ENCODE data around the gene ZDHHC3.

The ZDHHC3 gene

DNA sequence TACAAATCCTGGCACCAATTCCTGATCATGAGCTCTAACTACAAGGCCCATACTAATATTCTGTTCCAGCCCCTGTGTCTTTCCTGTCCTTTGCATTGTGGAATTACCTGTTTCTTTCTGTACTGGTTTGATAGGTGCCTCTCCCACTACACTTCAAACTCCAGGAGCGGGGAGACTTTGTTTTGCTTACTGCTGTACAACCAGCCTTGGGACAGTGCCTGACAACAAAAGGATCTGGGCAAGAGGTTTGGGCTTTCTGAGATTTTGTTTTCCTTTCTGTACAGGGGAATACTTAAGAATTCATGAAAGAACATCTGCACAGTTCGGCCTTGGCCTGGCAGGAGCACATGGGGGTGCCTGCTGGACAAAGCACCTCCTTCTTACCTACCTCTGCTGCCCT is 45.1 kb downstream of the ZDHHC3 start:
- Histone ChIP-seq H3K36me3 (ENCODE audit: control insufficient read depth, low read length) (peaks cover 35% of the 10 kb centered on the region), H3K4me2 (ENCODE audit: low read length) (no peak overlapping the region), H3K9me2 (replicated peaks; ENCODE audit: control insufficient read depth, low read length) (no peaks in the 10 kb centered on the region), H3F3A (ENCODE audit: control insufficient read depth, insufficient read depth) (no peaks in the 10 kb centered on the region), H3K4me1 (ENCODE audit: control insufficient read depth, low read length) (no peaks in the 10 kb centered on the region), H3K79me2 (ENCODE audit: control insufficient read depth, low read length) (no peaks in the 10 kb centered on the region), H3K27me3 (ENCODE audit: control insufficient read depth, low read length) (no peaks in the 10 kb centered on the region), H4K20me1 (ENCODE audit: control insufficient read depth, insufficient read depth, low read depth, low read length) (no peaks in the 10 kb centered on the region), H3K9me3 (ENCODE audit: control insufficient read depth, insufficient read depth, low read length) (no peaks in the 10 kb centered on the region), H3K4me3 (ENCODE audit: low read length) (no peak overlapping the region), H3K27ac (ENCODE audit: low read depth, low read length) (no peak overlapping the region)
- no peak for TF ChIP-seq EZH2phosphoT487 (IDR thresholded peaks at IDR 0.05; ENCODE audit: borderline replicate concordance, low read length)

DNA sequence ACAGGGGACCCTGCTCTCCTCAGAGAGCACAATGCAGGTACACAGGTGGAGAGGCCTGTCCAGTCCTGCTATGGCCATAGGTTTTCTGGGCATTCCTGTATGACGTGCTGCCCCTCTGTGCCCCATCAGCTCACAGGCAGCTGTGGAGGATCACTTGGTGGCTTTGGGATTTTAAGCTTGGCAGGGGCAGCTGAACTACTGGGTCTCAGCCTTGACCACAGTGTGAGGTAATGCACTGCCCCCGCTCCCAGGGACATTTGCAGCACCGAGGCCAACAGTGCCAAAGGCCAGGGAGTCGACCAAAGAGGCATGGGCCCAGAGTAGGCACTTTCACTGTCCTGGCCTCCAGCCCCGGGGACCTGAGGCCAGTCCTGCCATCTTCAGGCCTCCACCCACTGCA is 46.2 kb downstream of the ZDHHC3 start:
- Histone ChIP-seq H3K36me3 (ENCODE audit: control insufficient read depth, low read length) (peaks cover 36% of the 10 kb centered on the region), H3K4me1 (ENCODE audit: control insufficient read depth, low read length) (no peaks in the 10 kb centered on the region), H3K9me2 (replicated peaks; ENCODE audit: control insufficient read depth, low read length) (no peaks in the 10 kb centered on the region), H3F3A (ENCODE audit: control insufficient read depth, insufficient read depth) (no peaks in the 10 kb centered on the region), H3K4me3 (ENCODE audit: low read length) (no peak overlapping the region), H3K9me3 (ENCODE audit: control insufficient read depth, insufficient read depth, low read length) (no peaks in the 10 kb centered on the region), H4K20me1 (ENCODE audit: control insufficient read depth, insufficient read depth, low read depth, low read length) (no peaks in the 10 kb centered on the region), H3K27me3 (ENCODE audit: control insufficient read depth, low read length) (no peaks in the 10 kb centered on the region), H3K27ac (ENCODE audit: low read depth, low read length) (no peak overlapping the region), H3K4me2 (ENCODE audit: low read length) (no peak overlapping the region), H3K79me2 (ENCODE audit: control insufficient read depth, low read length) (no peaks in the 10 kb centered on the region)
- no peak for TF ChIP-seq EZH2phosphoT487 (IDR thresholded peaks at IDR 0.05; ENCODE audit: borderline replicate concordance, low read length)
- TF ChIP-seq, protein P1, sequence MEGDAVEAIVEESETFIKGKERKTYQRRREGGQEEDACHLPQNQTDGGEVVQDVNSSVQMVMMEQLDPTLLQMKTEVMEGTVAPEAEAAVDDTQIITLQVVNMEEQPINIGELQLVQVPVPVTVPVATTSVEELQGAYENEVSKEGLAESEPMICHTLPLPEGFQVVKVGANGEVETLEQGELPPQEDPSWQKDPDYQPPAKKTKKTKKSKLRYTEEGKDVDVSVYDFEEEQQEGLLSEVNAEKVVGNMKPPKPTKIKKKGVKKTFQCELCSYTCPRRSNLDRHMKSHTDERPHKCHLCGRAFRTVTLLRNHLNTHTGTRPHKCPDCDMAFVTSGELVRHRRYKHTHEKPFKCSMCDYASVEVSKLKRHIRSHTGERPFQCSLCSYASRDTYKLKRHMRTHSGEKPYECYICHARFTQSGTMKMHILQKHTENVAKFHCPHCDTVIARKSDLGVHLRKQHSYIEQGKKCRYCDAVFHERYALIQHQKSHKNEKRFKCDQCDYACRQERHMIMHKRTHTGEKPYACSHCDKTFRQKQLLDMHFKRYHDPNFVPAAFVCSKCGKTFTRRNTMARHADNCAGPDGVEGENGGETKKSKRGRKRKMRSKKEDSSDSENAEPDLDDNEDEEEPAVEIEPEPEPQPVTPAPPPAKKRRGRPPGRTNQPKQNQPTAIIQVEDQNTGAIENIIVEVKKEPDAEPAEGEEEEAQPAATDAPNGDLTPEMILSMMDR (IDR thresholded peaks at IDR 0.05; ENCODE audit: low read depth, low read length, poor library complexity, severe bottlenecking) = no peak

DNA sequence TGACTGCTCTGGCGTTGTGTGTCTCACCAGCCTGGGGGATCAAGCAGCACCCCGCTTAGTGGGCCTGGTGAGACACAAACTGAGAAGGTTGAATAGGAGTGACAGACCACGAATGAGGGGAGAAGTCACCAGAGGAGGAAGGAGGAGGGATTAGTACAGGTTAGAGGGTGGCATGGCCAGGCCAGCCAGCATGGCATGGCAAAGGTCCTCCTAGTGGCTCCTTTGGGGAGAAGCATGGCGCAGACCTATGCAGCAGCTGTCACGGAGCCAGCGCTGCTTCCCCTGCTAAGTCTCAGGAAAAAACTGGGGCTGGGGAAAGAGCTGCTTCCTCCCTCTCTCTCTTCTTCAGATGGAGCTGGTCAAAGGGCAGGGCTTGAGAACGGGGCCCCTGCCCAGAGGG is 48.6 kb downstream of the ZDHHC3 start:
- Histone ChIP-seq H3K27ac (ENCODE audit: low read depth, low read length) (no peak overlapping the region), H3K79me2 (ENCODE audit: control insufficient read depth, low read length) (no peaks in the 10 kb centered on the region), H3K27me3 (ENCODE audit: control insufficient read depth, low read length) (no peaks in the 10 kb centered on the region), H3F3A (ENCODE audit: control insufficient read depth, insufficient read depth) (no peaks in the 10 kb centered on the region), H3K4me3 (ENCODE audit: low read length) (no peak overlapping the region), H3K9me3 (ENCODE audit: control insufficient read depth, insufficient read depth, low read length) (no peaks in the 10 kb centered on the region), H3K4me2 (ENCODE audit: low read length) (no peak overlapping the region), H3K9me2 (replicated peaks; ENCODE audit: control insufficient read depth, low read length) (no peaks in the 10 kb centered on the region), H3K36me3 (ENCODE audit: control insufficient read depth, low read length) (peaks cover 25% of the 10 kb centered on the region), H3K4me1 (ENCODE audit: control insufficient read depth, low read length) (no peaks in the 10 kb centered on the region; the same call in 1 of the 2 replicates), H4K20me1 (ENCODE audit: control insufficient read depth, insufficient read depth, low read depth, low read length) (no peaks in the 10 kb centered on the region)
- no peak for TF ChIP-seq EZH2phosphoT487 (IDR thresholded peaks at IDR 0.05; ENCODE audit: borderline replicate concordance, low read length)
- TF ChIP-seq, protein P1 (IDR thresholded peaks at IDR 0.05; ENCODE audit: low read depth, low read length, poor library complexity, severe bottlenecking) = no peak

DNA sequence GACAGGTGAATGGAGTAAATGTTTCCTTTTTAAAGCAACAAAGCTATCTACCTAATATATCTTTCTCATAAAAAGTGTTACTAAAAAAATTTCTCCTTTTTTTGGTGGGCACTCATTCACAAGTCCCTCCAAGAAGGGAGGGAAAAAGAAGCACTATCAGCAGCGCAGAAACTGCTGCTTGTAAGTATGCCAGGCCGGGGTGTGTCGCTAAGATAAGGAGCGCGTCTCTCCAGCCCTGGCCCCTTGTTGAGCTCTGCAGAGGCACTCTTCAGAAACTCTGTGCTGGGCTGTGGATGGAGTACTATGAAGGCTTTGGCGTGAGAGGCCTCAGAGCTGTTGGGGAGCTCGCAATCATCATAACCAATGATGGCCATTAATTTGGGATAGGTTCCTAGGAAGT is 49.1 kb downstream of the ZDHHC3 start:
- peaks cover 25% of the 10 kb centered on the region for H3K36me3 ChIP-seq (ENCODE audit: control insufficient read depth, low read length)
- TF ChIP-seq, protein P1 (IDR thresholded peaks at IDR 0.05; ENCODE audit: low read depth, low read length, poor library complexity, severe bottlenecking) = no peak
- no peak for TF ChIP-seq EZH2phosphoT487 (IDR thresholded peaks at IDR 0.05; ENCODE audit: borderline replicate concordance, low read length)
- no peak overlapping the region for H3K4me3 ChIP-seq (ENCODE audit: low read length)
- H3K79me2 ChIP-seq (ENCODE audit: control insufficient read depth, low read length) = no peaks in the 10 kb centered on the region
- no peaks in the 10 kb centered on the region for H4K20me1 ChIP-seq (ENCODE audit: control insufficient read depth, insufficient read depth, low read depth, low read length)
- H3K27me3 ChIP-seq (ENCODE audit: control insufficient read depth, low read length) = no peaks in the 10 kb centered on the region
- H3K4me2 ChIP-seq (ENCODE audit: low read length) = no peak overlapping the region
- H3K4me1 ChIP-seq (ENCODE audit: control insufficient read depth, low read length) = no peaks in the 10 kb centered on the region; the same call in 1 of the 2 replicates
- H3K9me3 ChIP-seq (ENCODE audit: control insufficient read depth, insufficient read depth, low read length) = no peaks in the 10 kb centered on the region
- H3K9me2 ChIP-seq (replicated peaks; ENCODE audit: control insufficient read depth, low read length) = no peaks in the 10 kb centered on the region
- no peak overlapping the region for H3K27ac ChIP-seq (ENCODE audit: low read depth, low read length)
- H3F3A ChIP-seq (ENCODE audit: control insufficient read depth, insufficient read depth) = no peaks in the 10 kb centered on the region

Measured in DOHH2 (cell line).